Epithelial cell of proximal tubule (primary cell): ENCODE results near the gene ACER3. TPM values are rescaled to one million over a fixed set of nuclear protein-coding genes. Genes with fewer than 3 reads are reported as not detected.

ENCODE experiments used
- DNase-seq: peaks from one replicate; pipeline ENCODE4 v3.0.0-alpha.2; 2011; ENCODE audit warnings: low read depth
- H3K4me3 ChIP-seq: 2 replicates; pipeline ENCODE4 v1.5.1; 2011; ENCODE audit warnings: low read depth, mild to moderate bottlenecking, low read length
- total RNA-seq: library from RNA; depleted of rRNA; stranded (reverse); fragments of >200 nt; gene quantifications from 2 replicates; pipeline ENCODE4 v1.2.3, GENCODE V29; 2015
- TF ChIP-seq, protein P1 (sequence below): conservative IDR thresholded peaks from 2 replicates; pipeline ENCODE4 v1.5.1; 2012; ENCODE audit warnings: low read depth, mild to moderate bottlenecking, low read length

ACER3 gene
- total RNA-seq, 1 donor from 2014 or later = 11.4 TPM

DNA sequence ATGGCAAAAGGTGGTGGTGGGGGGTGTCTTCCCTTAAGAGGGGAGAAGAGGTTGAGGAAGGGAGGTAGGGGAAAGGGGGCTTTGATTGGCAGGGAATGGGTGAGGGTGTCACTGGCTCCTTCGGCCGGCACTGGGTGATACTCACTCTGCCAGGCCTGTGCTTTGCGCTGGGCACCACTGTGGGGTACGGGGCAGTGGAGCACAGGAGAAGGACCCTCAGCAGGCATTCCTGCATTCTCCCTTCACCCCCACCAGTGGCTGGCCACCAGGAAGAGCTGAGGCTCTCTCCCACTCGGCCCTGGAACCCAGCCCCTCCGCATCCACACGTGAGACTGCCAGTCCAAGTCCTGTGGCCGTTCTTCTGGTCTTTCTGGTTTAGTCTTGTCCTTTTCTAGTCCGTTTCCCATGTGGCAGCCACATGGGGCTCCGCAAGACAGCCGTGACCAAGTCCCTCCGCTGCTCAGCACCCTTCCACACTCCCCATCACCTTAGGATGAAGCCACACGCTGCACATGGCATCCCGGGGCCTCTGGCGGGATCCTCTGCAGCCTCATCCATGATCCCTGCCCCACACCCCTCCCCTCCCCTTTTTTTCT is 214.0 kb downstream of the ACER3 start:
- DNase-seq = no peak
- TF ChIP-seq, protein P1, sequence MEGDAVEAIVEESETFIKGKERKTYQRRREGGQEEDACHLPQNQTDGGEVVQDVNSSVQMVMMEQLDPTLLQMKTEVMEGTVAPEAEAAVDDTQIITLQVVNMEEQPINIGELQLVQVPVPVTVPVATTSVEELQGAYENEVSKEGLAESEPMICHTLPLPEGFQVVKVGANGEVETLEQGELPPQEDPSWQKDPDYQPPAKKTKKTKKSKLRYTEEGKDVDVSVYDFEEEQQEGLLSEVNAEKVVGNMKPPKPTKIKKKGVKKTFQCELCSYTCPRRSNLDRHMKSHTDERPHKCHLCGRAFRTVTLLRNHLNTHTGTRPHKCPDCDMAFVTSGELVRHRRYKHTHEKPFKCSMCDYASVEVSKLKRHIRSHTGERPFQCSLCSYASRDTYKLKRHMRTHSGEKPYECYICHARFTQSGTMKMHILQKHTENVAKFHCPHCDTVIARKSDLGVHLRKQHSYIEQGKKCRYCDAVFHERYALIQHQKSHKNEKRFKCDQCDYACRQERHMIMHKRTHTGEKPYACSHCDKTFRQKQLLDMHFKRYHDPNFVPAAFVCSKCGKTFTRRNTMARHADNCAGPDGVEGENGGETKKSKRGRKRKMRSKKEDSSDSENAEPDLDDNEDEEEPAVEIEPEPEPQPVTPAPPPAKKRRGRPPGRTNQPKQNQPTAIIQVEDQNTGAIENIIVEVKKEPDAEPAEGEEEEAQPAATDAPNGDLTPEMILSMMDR = no peak
- no peak overlapping the region for H3K4me3 ChIP-seq

DNA sequence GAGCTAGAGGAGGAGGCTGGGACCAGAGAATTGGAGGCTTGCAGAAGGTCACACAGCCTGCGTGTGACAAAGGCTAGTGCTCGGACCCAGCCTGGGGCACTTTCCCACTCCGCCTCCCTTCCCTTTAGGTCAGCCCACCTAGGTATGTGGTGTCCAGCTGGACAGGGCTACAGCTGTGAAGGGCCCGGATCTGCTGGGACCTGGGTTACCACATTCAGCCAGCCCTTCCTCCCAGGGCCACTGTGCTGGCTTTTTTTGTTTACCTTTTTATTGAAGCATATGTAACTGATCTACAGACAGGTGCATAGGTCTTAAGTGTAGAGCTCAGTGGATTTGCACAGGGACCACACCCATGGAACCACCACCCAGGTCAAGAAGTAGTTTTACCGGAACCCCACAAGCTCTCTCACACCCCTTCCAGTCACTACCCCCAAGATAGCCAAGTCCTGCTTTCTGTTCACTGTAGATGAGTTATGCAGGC is 214.7 kb downstream of the ACER3 start:
- no peak overlapping the region for H3K4me3 ChIP-seq
- DNase-seq = no peak
- TF ChIP-seq, protein P1 = no peak

Other genes starting within 250 kb of the ACER3 start
- gene LRRC32, start 190.2 kb upstream of the ACER3 start, total RNA-seq = 0.29 TPM in 2 replicates
- 18.3 and 23.4 TPM in 2 replicates for gene TSKU, start 77.6 kb upstream of the ACER3 start, total RNA-seq
- not detected in 2 replicates for gene B3GNT6, start 173.5 kb downstream of the ACER3 start, total RNA-seq
- gene CAPN5, start 206.1 kb downstream of the ACER3 start, total RNA-seq = 4.7 and 7.3 TPM in 2 replicates
- gene OMP, start 241.9 kb downstream of the ACER3 start, total RNA-seq = not detected in 2 replicates